ENCODE measurements around the gene PPP2R2B.

DNA sequence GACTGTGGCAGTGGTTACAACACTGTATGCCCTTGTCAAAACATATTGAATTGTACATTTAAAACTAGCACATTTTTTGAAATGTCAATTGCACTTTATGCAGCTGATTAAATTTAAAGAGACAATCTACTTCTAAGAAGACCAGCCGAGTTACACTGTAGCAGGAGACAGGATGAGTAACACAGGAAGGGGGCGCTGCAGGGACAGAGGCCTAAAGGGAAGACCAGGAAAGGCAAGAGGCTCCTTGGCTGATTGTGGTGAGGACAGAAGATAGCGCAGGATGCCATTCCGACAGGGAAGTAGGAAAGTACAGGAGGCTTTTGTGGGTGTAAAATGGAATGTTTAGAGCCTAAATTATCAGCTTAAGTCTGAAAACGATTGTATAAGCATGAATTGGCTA lies 28.2 kb upstream of the PPP2R2B start:
- TF ChIP-seq POLR2A (IDR thresholded peaks at IDR 0.05; ENCODE audit: low read length) (no peak), GATA1 (IDR thresholded peaks at IDR 0.05; ENCODE audit: low read depth, low read length) (no peak)

Data from erythroblast (primary cell).